ENCODE measurements around the gene SEC14L5. TPM values are rescaled to one million over a fixed set of nuclear protein-coding genes. Genes with fewer than 3 reads are reported as not detected.

Gene SEC14L5
- total RNA-seq, 1 experiment from 2014 or later, result 2.3 TPM

DNA sequence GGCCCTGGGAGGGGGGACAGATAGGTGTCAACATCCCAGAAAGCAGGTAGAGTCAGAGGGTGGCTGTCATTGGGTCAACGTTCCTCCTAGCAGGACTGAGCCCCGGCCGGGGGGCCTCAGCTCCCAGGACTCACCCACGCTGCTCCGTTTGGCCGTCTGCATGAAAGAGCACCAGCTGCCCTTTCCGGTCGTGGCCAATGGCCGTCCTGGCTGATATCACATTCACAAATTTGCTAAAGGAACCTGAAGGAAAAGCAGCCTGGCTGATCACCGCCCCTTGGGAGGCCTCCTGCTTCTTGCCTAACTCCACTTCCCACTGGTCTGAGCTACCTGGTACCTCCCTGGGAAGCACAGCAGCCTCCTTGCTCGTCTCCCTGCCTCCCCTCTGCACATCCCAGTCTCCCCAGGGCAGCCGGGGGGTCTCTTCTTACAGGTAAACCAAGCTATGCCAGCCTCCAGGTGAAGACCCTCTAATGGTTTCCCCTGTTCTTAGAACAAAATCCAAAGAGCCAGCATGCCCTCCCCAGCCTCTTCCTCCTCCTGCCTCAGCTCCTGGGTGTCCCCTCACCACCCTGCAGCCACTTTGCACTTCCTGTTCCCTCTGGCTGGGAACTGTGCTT, 72.2 kb downstream of the SEC14L5 start:
- no peak overlapping the region for H3K4me3 Mint-ChIP-seq
- POLR2A ChIA-PET, result interaction anchor here (0.6 kb wide), 1 partner anchor 77 kb away, joined by 3 read pairs; no protein-coding TSS in a partner anchor
- TF ChIP-seq, protein P1, sequence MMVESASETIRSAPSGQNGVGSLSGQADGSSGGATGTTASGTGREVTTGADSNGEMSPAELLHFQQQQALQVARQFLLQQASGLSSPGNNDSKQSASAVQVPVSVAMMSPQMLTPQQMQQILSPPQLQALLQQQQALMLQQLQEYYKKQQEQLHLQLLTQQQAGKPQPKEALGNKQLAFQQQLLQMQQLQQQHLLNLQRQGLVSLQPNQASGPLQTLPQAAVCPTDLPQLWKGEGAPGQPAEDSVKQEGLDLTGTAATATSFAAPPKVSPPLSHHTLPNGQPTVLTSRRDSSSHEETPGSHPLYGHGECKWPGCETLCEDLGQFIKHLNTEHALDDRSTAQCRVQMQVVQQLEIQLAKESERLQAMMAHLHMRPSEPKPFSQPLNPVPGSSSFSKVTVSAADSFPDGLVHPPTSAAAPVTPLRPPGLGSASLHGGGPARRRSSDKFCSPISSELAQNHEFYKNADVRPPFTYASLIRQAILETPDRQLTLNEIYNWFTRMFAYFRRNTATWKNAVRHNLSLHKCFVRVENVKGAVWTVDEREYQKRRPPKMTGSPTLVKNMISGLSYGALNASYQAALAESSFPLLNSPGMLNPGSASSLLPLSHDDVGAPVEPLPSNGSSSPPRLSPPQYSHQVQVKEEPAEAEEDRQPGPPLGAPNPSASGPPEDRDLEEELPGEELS (CRISPR knock-in tag; IDR thresholded peaks at IDR 0.05), result no peak
- TF ChIP-seq ELF4 (CRISPR knock-in tag; IDR thresholded peaks at IDR 0.05; ENCODE audit: low read depth) (no peak), GABPB1 (CRISPR knock-in tag; IDR thresholded peaks at IDR 0.05) (no peak)
- TF ChIP-seq, protein P2, sequence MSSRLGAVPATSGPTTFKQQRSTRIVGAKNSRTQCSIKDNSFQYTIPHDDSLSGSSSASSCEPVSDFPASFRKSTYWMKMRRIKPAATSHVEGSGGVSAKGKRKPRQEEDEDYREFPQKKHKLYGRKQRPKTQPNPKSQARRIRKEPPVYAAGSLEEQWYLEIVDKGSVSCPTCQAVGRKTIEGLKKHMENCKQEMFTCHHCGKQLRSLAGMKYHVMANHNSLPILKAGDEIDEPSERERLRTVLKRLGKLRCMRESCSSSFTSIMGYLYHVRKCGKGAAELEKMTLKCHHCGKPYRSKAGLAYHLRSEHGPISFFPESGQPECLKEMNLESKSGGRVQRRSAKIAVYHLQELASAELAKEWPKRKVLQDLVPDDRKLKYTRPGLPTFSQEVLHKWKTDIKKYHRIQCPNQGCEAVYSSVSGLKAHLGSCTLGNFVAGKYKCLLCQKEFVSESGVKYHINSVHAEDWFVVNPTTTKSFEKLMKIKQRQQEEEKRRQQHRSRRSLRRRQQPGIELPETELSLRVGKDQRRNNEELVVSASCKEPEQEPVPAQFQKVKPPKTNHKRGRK (CRISPR knock-in tag; IDR thresholded peaks at IDR 0.05; ENCODE audit: borderline replicate concordance), result no peak

DNA sequence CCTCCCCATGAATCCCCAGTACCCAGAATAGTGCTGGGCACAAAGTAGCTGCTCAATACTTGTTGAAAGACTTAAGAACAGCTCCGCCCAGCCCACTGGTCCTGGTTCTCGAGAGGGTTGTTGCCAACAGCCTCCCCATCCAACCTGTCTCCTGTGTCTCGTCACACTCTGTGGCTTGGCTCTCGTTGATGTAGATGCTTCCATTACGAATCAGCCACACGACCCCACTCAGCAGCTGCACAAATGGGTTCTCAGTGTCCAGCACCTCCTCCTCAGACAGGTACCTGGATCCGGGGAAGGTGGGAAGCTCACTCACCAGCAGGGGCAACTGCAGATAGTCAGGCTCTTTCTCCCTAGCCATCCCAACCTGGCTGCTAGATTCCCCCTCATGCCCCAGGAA, 73.5 kb downstream of the SEC14L5 start:
- H3K4me3 Mint-ChIP-seq, result peak overlapping the region; percentile 51
- ChIA-PET POLR2A (interaction anchor here (0.6 kb wide), 1 partner anchor 54 kb away, joined by 6 read pairs; no protein-coding TSS in a partner anchor), CTCF (interaction anchor here (0.5 to 1.6 kb wide), 3 partner anchors 25 to 73 kb away, joined by 4 to 6 read pairs (median 5); partner anchors contain the start of gene SEC14L5)
- DNase-seq (ENCODE audit: low spot score), result no peak
- H3K4me1 Mint-ChIP-seq, result peaks cover 20% of the 10 kb centered on the region
- no peaks in the 10 kb centered on the region for H3K27me3 Mint-ChIP-seq (ENCODE audit: low read depth)
- TF ChIP-seq, protein P3, sequence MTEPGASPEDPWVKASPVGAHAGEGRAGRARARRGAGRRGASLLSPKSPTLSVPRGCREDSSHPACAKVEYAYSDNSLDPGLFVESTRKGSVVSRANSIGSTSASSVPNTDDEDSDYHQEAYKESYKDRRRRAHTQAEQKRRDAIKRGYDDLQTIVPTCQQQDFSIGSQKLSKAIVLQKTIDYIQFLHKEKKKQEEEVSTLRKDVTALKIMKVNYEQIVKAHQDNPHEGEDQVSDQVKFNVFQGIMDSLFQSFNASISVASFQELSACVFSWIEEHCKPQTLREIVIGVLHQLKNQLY (CRISPR knock-in tag; IDR thresholded peaks at IDR 0.05), result no peak
- TF ChIP-seq KAT7 (CRISPR knock-in tag; IDR thresholded peaks at IDR 0.05; ENCODE audit: borderline replicate concordance) (no peak), NFE2L1 (CRISPR knock-in tag; IDR thresholded peaks at IDR 0.05) (no peak), FOXP1 (CRISPR knock-in tag; IDR thresholded peaks at IDR 0.05; ENCODE audit: borderline replicate concordance) (no peak), TCF7 (CRISPR knock-in tag; IDR thresholded peaks at IDR 0.05; ENCODE audit: low read depth) (no peak), ZNF425 (CRISPR knock-in tag; conservative IDR thresholded peaks at IDR 0.05) (no peak), NFYB (CRISPR knock-in tag; conservative IDR thresholded peaks at IDR 0.05; ENCODE audit: low read depth) (no peak), NR3C1 (CRISPR knock-in tag; conservative IDR thresholded peaks at IDR 0.05; ENCODE audit: low read depth) (no peak), CDX4 (CRISPR knock-in tag; IDR thresholded peaks at IDR 0.05; ENCODE audit: borderline replicate concordance) (no peak), TEAD4 (CRISPR knock-in tag; IDR thresholded peaks at IDR 0.05) (no peak), ZBTB21 (CRISPR knock-in tag; IDR thresholded peaks at IDR 0.05; ENCODE audit: borderline replicate concordance) (no peak), MAX (CRISPR knock-in tag; IDR thresholded peaks at IDR 0.05) (no peak)
- H3K9me3 Mint-ChIP-seq, result no peaks in the 10 kb centered on the region
- no peak overlapping the region for H3K27ac Mint-ChIP-seq
- H3K36me3 Mint-ChIP-seq, result no peaks in the 10 kb centered on the region
- no peak for ATAC-seq

More for the DNA sequence above, 72.2 kb downstream of the SEC14L5 start:
- no peak overlapping the region for H3K27ac Mint-ChIP-seq
- CTCF ChIA-PET, result interaction anchor here (1.4 to 1.6 kb wide), 2 partner anchors 28 to 72 kb away, joined by 3 to 4 read pairs; partner anchors contain the start of gene SEC14L5
- no peak for DNase-seq (ENCODE audit: low spot score)
- ATAC-seq, result no peak
- H3K27me3 Mint-ChIP-seq (ENCODE audit: low read depth), result no peaks in the 10 kb centered on the region
- peaks cover 9% of the 10 kb centered on the region for H3K4me1 Mint-ChIP-seq
- no peaks in the 10 kb centered on the region for H3K9me3 Mint-ChIP-seq
- no peaks in the 10 kb centered on the region for H3K36me3 Mint-ChIP-seq
